SK-N-MC (cell line): ENCODE measurements around the gene CFAP251.

Source experiments
- EZH2 ChIP-seq: fragments of 200-600 bp; sonication (generic); IDR thresholded peaks from one replicate; pipeline ENCODE4 v1.6.1; 2017; ENCODE audit warnings: antibody characterized with exemption
- FOXP2 ChIP-seq: optimal IDR thresholded peaks from 2 replicates; pipeline ENCODE3; 2011; ENCODE audit warnings: mild to moderate bottlenecking, moderate library complexity; ENCODE audit not compliant: insufficient read depth; ENCODE audit errors: extremely low read length, control extremely low read depth
- POLR2AphosphoS5 ChIP-seq: IDR thresholded peaks from 2 replicates; pipeline ENCODE4 v1.6.1; 2012; ENCODE audit warnings: mild to moderate bottlenecking, low read depth, low read length, borderline replicate concordance

DNA sequence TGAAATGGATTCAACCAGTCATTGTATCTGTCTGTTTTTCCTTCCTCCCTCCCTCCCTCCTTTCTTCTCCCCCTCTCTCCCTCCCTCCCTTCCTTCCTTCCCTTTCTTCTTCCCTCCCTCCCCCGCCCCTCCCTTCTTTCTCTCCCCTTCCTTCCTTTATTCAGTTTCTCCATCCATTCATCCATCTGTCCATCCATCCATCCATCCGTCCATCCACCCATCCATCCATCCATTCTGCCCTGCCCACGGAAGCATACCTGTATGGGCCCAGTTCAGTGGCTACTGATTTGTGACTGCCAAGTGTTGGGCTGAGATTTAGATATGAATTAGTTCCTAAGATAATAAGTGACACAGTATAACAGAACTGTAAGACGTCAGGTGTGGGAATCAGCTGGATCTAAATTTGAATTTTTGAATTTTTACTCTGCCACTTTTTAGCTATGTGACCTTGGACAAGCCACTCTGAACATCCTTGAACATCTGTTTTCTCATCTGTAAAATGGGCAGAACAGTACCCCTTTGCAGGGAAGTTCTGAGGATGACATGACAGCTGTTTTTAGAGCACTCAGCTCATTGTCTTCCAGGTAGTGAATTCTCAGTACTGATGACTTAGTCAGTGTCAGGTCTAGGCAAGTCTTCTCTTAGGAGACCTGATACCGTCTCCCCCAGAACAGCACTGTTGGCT lies 42.9 kb downstream of the CFAP251 start:
- TF ChIP-seq POLR2AphosphoS5 (no peak), FOXP2 (no peak), EZH2 (no peak)
